Stimulated activated CD8-positive, alpha-beta memory T cell treated with anti-CD3 and anti-CD28 coated beads, Interleukin-15, amount 100 ng/mL, for 48 hours (primary cell): ENCODE measurements around the gene RBM47.
"Not testable (repeated sequence)": the region's sequence is repeated elsewhere in the genome, so short reads cannot be mapped to it uniquely, and the experiment has no call there.

Source experiments
- DNase-seq, 2 donors: peaks; one replicate each; pipeline ENCODE4 v3.0.0-alpha.2; 2020; ENCODE audit warnings: low read depth in 2 of 2

RBM47 gene

GRCh38 chr4:40446261-40446750 lies 183.4 kb downstream of the RBM47 start:
- not testable (repeated sequence) for DNase-seq

- DNase-seq, result no peak
These were observed 184.0 kb downstream of the RBM47 start for GRCh38 chr4:40445671-40446070.

DNA sequence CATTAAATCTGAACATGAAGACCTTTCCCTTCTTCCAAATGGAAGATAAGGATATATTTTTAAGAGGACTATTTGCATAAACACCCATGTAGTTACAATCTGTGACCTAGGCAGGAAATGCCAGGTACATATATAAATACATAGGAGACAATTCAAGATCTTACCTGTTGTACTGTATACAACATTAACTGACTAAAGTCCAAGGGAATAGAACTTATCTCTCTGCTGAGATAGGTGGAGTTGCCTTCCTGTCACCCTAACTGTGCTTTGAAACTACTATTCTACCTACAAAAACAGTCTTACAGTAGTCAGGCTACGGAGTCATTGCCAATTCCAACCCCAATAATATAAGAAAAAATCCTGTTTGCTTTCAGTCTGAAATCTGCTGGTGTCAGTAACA lies 188.2 kb downstream of the RBM47 start:
- DNase-seq, result no peak

- no peak for DNase-seq
These were observed 190.1 kb downstream of the RBM47 start for GRCh38 chr4:40439519-40439918.

DNA sequence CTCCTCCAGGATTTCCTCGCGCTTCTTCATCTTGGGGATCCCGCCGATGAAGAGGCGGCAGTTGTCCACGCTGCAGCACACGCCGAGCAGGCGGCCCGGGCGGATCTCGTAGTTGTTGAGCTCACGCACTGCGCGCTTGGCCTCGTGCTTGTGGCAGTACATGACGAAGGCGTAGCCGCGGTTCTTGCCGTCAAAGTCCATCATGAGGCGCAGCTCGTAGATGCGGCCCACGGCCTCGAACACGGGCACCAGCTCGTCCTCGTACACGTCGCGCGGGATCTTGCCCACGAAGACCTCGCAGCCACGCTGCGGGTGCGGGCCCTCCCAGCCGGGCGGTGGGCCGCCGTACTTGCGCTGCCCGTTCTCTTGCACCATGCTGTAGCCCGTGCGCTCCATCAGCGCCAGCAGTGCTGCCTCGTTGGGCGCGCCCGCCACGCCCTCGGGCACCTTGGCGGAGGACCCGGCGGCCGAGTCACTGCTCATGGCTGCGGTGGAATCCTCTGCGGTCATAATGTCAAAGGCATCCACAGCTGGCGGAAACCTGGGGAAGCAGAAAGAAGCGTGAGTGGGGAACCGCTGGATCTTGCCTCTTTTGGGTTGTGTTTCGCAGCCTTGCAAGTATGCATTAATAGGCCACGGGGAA lies 191.2 kb downstream of the RBM47 start:
- no peak for DNase-seq

GRCh38 chr4:40437741-40438383 lies 191.8 kb downstream of the RBM47 start:
- DNase-seq, result no peak

GRCh38 chr4:40435306-40435705 lies 194.4 kb downstream of the RBM47 start:
- DNase-seq, result not testable (repeated sequence)

GRCh38 chr4:40434126-40434687 lies 195.5 kb downstream of the RBM47 start:
- DNase-seq, result no peak

DNA sequence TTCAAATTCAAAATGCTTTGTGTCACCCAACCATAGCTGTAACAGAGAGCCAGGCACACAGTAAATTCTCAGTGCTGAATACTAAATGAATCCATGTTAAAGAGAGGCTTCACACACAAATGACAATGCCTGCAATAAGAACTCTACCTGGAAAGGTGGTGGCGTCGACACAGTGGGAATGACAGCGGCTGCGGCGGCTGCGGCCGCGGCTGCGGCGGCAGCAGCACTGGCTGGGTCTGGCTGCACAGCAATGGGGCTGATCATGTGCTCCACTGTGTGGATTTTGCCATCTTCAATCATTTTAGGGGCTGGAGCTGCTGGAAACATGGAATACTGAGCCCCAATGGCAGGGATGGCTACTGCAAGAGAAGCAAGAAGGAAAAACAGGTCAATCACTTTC lies 197.2 kb downstream of the RBM47 start:
- DNase-seq, result no peak

GRCh38 chr4:40427871-40428270 lies 201.8 kb downstream of the RBM47 start:
- not testable (repeated sequence) for DNase-seq

DNA sequence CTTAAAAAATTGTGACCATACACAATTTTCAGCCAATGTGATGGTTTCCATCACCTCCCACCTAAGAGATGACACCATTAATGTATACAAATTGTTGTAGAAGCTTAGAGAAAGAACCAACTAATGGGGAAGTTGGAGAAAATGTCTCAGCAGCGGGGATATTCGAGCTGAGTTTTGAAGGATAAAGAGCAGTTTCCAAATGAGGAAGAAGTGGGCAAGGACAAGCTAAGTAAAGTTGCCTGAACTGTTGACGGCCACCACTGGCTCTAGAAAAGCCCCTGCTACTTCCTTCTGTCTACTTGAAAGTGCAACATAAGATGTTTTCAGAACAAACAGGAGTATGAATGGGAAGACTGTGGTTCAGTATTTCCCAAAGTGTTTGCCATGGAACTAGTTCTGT lies 202.5 kb downstream of the RBM47 start:
- no peak for DNase-seq

DNA sequence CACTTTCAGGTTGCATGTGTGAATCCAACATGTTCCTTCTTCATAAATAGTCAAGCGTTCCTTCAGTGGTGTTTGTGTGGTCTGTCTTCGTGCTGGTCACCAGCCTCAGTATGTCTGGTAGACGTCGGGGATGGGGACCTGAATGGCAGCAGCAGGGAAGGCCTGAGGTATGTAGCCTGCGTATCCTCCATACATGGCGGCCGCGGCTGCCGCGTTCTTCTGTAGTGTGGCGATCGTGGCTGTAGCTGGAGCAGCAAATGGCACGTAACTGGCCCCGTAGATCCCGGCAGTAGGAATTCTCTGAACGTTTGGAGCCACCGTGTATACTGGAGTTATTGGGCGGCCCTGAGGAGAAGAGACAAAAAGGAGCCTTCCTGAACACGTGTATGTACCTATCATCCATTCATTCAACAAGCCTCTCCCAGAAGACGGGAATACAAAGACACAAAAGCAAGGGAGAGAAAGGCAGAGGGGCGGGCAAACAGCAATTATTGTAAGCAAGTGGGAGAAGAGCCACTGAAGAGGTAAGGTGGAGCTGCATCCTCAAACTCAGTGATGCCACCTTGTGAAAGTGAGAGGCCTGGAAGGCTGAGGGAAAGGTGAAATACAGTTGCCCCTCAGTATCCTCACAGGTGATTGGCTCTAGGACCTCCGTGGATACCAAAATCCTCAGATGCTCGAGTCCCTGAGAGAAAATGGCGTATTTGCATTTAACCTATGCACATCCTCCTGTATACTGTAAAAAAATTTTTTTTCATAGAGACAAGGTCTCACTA lies 203.7 kb downstream of the RBM47 start:
- DNase-seq, result no peak

- no peak for DNase-seq
These were observed 205.9 kb downstream of the RBM47 start for GRCh38 chr4:40423735-40424134.

GRCh38 chr4:40421839-40422708 lies 207.6 kb downstream of the RBM47 start:
- DNase-seq, result no peak

GRCh38 chr4:40419231-40419912 lies 210.3 kb downstream of the RBM47 start:
- no peak for DNase-seq

DNA sequence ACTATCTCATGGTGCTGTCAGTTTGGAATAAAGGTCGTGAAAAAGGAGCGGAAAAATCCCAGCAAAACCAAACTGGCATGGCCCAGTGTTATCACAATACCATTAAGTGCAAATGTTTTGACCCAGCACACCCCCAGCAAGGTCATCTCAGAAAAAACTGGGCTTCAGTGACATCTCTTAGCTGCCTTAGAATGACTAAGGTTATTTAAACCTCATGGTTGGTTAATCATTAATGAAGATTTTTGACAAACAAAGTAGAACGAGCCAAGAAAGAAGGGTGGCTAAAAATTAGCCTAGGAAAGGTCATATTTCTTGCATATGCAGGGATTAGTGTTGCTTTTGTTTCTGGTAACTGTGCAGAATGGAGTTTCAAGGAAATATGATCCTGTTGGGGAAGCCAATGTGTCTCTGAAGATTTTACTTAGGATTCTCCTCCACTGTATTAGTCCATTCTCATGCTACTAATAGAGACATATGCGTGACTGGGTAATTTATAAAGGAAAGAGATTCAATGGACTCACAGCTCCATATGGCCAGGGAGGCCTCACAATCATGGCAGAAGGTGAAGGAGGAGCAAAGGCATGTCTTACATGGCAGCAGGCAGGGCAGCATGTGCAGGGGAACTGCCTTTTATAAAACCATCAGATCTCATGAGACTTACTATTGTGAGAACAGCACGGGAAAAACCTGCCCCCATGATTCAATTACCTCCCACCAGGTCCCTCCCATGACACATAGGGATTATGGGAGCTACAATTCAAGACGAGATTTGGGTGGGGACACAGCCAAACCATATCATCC lies 211.0 kb downstream of the RBM47 start:
- no peak for DNase-seq

DNA sequence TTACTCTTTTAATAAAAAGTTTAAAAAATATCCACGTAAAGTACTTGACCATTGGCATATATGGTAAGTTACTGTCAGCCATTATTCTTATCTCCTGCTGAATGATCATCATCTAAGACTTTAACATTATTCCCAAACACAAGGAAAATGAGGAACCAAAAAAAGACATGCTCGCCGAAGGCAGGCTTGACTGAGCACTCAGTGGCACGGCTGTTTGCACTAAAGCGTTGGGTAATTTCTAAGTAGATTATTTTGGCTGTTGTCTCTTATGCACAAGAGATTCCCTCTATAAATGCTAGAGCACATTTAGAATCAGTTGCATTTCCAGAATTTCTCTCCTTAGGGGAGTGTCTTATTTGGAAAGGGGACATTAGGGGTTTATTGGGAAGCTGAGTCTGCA lies 211.7 kb downstream of the RBM47 start:
- DNase-seq, result no peak

DNA sequence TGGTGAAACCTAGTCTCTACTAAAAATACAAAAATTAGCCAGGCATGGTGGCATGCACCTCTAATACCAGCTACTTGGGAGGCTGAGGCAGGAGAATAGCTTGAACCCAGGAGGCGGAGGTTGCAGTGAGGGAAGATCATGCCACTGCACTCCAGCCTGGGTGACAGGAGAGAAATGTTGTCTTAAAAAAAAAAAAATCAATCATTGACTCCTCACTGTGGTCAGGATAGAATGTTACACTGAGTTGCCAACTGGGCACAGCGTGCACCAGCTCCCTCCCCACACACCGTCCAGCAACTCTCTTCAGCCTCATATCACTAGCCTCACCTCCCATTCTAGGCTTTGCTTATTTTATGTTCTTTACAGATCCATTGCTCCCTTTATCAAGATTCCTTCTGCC lies 215.0 kb downstream of the RBM47 start:
- DNase-seq, result no peak

DNA sequence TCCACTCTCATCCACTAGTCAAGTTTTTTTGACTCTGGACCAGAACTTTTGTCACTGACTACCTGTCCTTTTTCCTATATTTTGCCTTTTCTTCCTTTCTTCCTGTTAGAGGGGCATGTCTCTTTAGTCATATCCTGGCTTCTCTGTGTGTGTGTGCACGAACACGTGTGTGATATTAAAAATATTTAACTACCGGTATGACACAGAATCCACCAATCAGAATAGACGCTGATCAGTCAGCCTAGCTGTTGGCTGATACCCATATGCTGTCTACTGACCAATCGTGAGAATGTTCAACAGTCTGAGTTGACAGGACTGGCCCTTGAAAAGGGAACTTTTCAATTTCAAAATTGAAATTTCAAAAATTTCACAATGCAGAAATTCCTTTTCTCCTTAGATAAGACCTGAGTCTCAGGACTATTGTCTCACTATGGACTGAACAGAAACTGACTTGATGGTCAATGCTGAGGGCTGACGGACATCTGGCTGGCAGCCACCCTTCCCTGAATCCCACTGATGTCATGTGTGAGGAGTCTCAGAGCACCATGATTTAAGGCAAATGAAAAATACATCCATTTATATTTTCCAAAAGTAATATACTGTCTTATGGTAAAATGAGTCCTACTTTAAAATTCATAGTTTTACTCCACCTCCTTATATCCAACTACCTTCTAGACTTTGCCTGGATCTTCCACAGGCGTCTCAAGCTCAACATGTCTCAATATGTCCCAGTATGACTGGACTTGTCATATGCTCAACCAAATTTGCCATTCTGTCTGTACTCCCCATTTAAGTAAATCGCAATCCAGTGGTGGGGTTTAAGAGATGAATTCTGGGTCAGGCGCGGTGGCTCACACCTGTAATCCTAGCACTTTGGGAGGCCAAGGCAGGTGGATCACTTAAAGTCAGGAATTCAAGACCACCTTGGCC lies 216.5 kb downstream of the RBM47 start:
- no peak for DNase-seq
